Activated B cell treated with CpG ODN at 0.5 μM for 24 hours (primary cell): ENCODE data around the gene CCL15. TPM values are rescaled to one million over a fixed set of nuclear protein-coding genes. Genes with fewer than 3 reads are reported as not detected.

Experiments used
- ATAC-seq: fragments of 200-7000 bp; cut with Tn5 transposase; one replicate; pipeline ENCODE4 v1.10.0; 2021; ENCODE audit warnings: low read depth, mild to moderate bottlenecking, moderate library complexity
- CTCF ChIA-PET: fragments of 350-600 bp; sonication (Branson Sonifier 250); formaldehyde crosslinking; loops from one replicate; lab custom pipeline; 2021; ENCODE audit warnings: antibody characterized with exemption; lab: Charles Lee
- POLR2A ChIA-PET: fragments of 350-600 bp; sonication (Branson Sonifier 250); formaldehyde crosslinking; loops from one replicate; lab custom pipeline; 2021; ENCODE audit warnings: antibody characterized with exemption; lab: Charles Lee
- DNase-seq: peaks from one replicate; pipeline ENCODE4 v3.0.0; 2022
- H3K27ac Mint-ChIP-seq: one replicate; pipeline ENCODE4 v1.8.0; 2020; ENCODE audit warnings: mixed read lengths
- H3K27me3 Mint-ChIP-seq: one replicate; pipeline ENCODE4 v1.8.0; 2021; ENCODE audit warnings: mixed read lengths
- H3K36me3 Mint-ChIP-seq: one replicate; pipeline ENCODE4 v1.8.0; 2021; ENCODE audit warnings: low read depth, mixed read lengths
- H3K4me1 Mint-ChIP-seq: one replicate; pipeline ENCODE4 v1.8.0; 2021; ENCODE audit warnings: mixed read lengths
- H3K4me3 Mint-ChIP-seq: one replicate; pipeline ENCODE4 v1.8.0; 2020; ENCODE audit warnings: mild to moderate bottlenecking, mixed read lengths
- H3K9me3 Mint-ChIP-seq: one replicate; pipeline ENCODE4 v1.8.0; 2020; ENCODE audit warnings: mixed read lengths
- intact Hi-C: fragments of 100-400 bp; cut with micrococcal nuclease; formaldehyde crosslinking; loops from one replicate; pipeline ENCODE4 v1.15.1; 2024
- total RNA-seq: library from RNA; stranded (reverse); gene quantifications from 2 replicates; pipeline ENCODE4 v1.2.3, GENCODE V29; 2022
- TF ChIP-seq, protein P1 (sequence below): fragments of 200-600 bp; IDR thresholded peaks from one replicate; pipeline ENCODE4 v1.8.0; 2022; ENCODE audit warnings: antibody characterized with exemption, mild to moderate bottlenecking

CCL15 gene
- total RNA-seq, 1 donor from 2014 or later, result not detected

GRCh38 chr17:35949401-35949800 is 52.0 kb downstream of the CCL15 start:
- Mint-ChIP-seq H3K36me3 (no peaks in the 10 kb centered on the region), H3K9me3 (no peaks in the 10 kb centered on the region), H3K27me3 (peaks cover 8% of the 10 kb centered on the region), H3K4me3 (no peak overlapping the region), H3K4me1 (no peaks in the 10 kb centered on the region), H3K27ac (no peak overlapping the region)
- ChIA-PET POLR2A (no interaction called here), CTCF (no interaction called here)
- ATAC-seq (no peak), DNase-seq (no peak)
- TF ChIP-seq, protein P1, sequence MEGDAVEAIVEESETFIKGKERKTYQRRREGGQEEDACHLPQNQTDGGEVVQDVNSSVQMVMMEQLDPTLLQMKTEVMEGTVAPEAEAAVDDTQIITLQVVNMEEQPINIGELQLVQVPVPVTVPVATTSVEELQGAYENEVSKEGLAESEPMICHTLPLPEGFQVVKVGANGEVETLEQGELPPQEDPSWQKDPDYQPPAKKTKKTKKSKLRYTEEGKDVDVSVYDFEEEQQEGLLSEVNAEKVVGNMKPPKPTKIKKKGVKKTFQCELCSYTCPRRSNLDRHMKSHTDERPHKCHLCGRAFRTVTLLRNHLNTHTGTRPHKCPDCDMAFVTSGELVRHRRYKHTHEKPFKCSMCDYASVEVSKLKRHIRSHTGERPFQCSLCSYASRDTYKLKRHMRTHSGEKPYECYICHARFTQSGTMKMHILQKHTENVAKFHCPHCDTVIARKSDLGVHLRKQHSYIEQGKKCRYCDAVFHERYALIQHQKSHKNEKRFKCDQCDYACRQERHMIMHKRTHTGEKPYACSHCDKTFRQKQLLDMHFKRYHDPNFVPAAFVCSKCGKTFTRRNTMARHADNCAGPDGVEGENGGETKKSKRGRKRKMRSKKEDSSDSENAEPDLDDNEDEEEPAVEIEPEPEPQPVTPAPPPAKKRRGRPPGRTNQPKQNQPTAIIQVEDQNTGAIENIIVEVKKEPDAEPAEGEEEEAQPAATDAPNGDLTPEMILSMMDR, result no peak
- intact Hi-C loops, result loop anchor here (5.0 kb wide), 3 partner anchors 102 to 583 kb away; partner anchors contain the start of genes MYO19 and PIGW

- POLR2A ChIA-PET, result interaction anchor here (0.7 kb wide), 1 partner anchor 68 kb away, joined by 9 read pairs; the partner anchor contains the start of gene CCL5
- peaks cover 4% of the 10 kb centered on the region for H3K27me3 Mint-ChIP-seq
- H3K36me3 Mint-ChIP-seq, result no peaks in the 10 kb centered on the region
- H3K4me1 Mint-ChIP-seq, result no peaks in the 10 kb centered on the region
- CTCF ChIA-PET, result no interaction called here
- DNase-seq (no peak), ATAC-seq (no peak)
- no peak overlapping the region for H3K27ac Mint-ChIP-seq
- TF ChIP-seq, protein P1, result no peak
- intact Hi-C loops, result loop anchor here (5.0 kb wide), 3 partner anchors 101 to 584 kb away; partner anchors contain the start of genes MYO19 and PIGW
- no peak overlapping the region for H3K4me3 Mint-ChIP-seq
- H3K9me3 Mint-ChIP-seq, result no peaks in the 10 kb centered on the region
Measured at GRCh38 chr17:35948092-35948491, 53.3 kb downstream of the CCL15 start.

Other genes starting within 250 kb of the CCL15 start
- not detected in 2 replicates for gene GAS2L2, start 248.3 kb downstream of the CCL15 start, total RNA-seq
- not detected in 2 replicates for gene C17orf50, start 240.7 kb downstream of the CCL15 start, total RNA-seq
- 0.59 TPM in 1 of 2 replicates, not detected in the other for gene MMP28, start 205.9 kb downstream of the CCL15 start, total RNA-seq
- gene TAF15, start 192.1 kb downstream of the CCL15 start, total RNA-seq, result 224 and 243 TPM in 2 replicates
- not detected in 2 replicates for gene HEATR9, start 132.7 kb downstream of the CCL15 start, total RNA-seq
- 3.3 and 3.4 TPM in 2 replicates for gene CCL5, start 121.2 kb downstream of the CCL15 start, total RNA-seq
- not detected in 2 replicates for gene RDM1, start 70.8 kb downstream of the CCL15 start, total RNA-seq
- not detected in 2 replicates for gene LYZL6, start 57.8 kb downstream of the CCL15 start, total RNA-seq
- gene CCL16, start 20.1 kb downstream of the CCL15 start, total RNA-seq, result not detected in 2 replicates
- not detected in 2 replicates for gene CCL14, start 14.8 kb downstream of the CCL15 start, total RNA-seq
- gene CCL23, start 16.4 kb upstream of the CCL15 start, total RNA-seq, result not detected in 2 replicates
- not detected in 2 replicates for gene CCL18, start 62.7 kb upstream of the CCL15 start, total RNA-seq
- gene CCL3, start 88.6 kb upstream of the CCL15 start, total RNA-seq, result 74.4 and 74.5 TPM in 2 replicates
- 68.8 and 82.1 TPM in 2 replicates for gene CCL4, start 102.3 kb upstream of the CCL15 start, total RNA-seq
- 8.3 and 12.8 TPM in 2 replicates for gene TBC1D3B, start 175.1 kb upstream of the CCL15 start, total RNA-seq
- 7.3 and 9.5 TPM in 2 replicates for gene CCL3L1, start 195.2 kb upstream of the CCL15 start, total RNA-seq
- 16.3 and 18.7 TPM in 2 replicates for gene CCL4L2, start 209.5 kb upstream of the CCL15 start, total RNA-seq